ENCODE results near the gene FAM200C. TPM values are rescaled to one million over a fixed set of nuclear protein-coding genes. Genes with fewer than 3 reads are reported as not detected.

The FAM200C gene
- polyA plus RNA-seq, 1 donor (not counting 4 experiments of a cell fraction or from before 2014, with no cell fraction given), result 1.7 TPM

GRCh38 chr5:160347448-160347847 lies 52.4 kb downstream of the FAM200C start:
- H3K79me2 ChIP-seq (ENCODE audit: control insufficient read depth, insufficient read depth, low read length), result no peaks in the 10 kb centered on the region
- no peaks in the 10 kb centered on the region for H3K9me1 ChIP-seq (ENCODE audit: control insufficient read depth, extremely low read depth, insufficient read depth, low read length)
- no peak overlapping the region for H3K9ac ChIP-seq (ENCODE audit: control insufficient read depth, extremely low read depth, insufficient read depth, low read length)
- no peak overlapping the region for H2AFZ ChIP-seq (ENCODE audit: control insufficient read depth, low read length)
- no peaks in the 10 kb centered on the region for H3K9me3 ChIP-seq (ENCODE audit: control insufficient read depth, low read depth, low read length)
- DNase-seq (ENCODE audit: low read depth, low spot score), result no peak
- H3K27ac ChIP-seq (ENCODE audit: control insufficient read depth, insufficient read depth, low read length), result no peak overlapping the region
- no peaks in the 10 kb centered on the region for H3K36me3 ChIP-seq (ENCODE audit: control insufficient read depth in 2 of 2, extremely low read depth in 1 of 2, insufficient read depth in 2 of 2, low read length in 2 of 2)
- no peaks in the 10 kb centered on the region for H4K20me1 ChIP-seq (ENCODE audit: control insufficient read depth, extremely low read depth, insufficient read depth, low read length)
- H3K4me1 ChIP-seq (ENCODE audit: control insufficient read depth, extremely low read depth, insufficient read depth, low read length), result peaks cover under 1% of the 10 kb centered on the region
- H3K4me2 ChIP-seq (ENCODE audit: control insufficient read depth, extremely low read depth, insufficient read depth, low read depth, low read length), result no peak overlapping the region
- no peaks in the 10 kb centered on the region for H3K27me3 ChIP-seq (ENCODE audit: control insufficient read depth, extremely low read depth, insufficient read depth, low read length)
- FAIRE-seq, result no peak
- no peak overlapping the region for H3K4me3 ChIP-seq (ENCODE audit: control insufficient read depth in 2 of 3, extremely low read depth in 1 of 3, insufficient read depth in 2 of 3, low read depth in 1 of 3, low read length in 3 of 3)
- TF ChIP-seq CTCF (optimal IDR thresholded peaks at IDR 0.05 in 1 of 3, IDR thresholded peaks at IDR 0.05 in 1 of 3, conservative IDR thresholded peaks at IDR 0.05 in 1 of 3; ENCODE audit: extremely low read depth in 1 of 3, insufficient read depth in 2 of 3, low read length in 3 of 3) (no peak), EZH2 (IDR thresholded peaks at IDR 0.05; ENCODE audit: low read length) (no peak)
- dilution Hi-C loops (cut with MboI; ENCODE audit: extremely low pct_ligation_motif_present, low sequenced_read_pairs), result no loop called here

Other genes with a start within 250 kb of the FAM200C start
- 0.25 to 1.7 TPM in 2 of 3 replicates, not detected in the other for gene FABP6, start 170.5 kb downstream of the FAM200C start, polyA plus RNA-seq
- 1.6 to 4.2 TPM (median 2.1 TPM) in 3 replicates for gene CCNJL, start 87.5 kb downstream of the FAM200C start, polyA plus RNA-seq
- gene C1QTNF2, start 29.4 kb downstream of the FAM200C start, polyA plus RNA-seq, result 0.03 to 0.07 TPM (median 0.05 TPM) in 3 replicates
- 18.0 to 29.7 TPM (median 24.0 TPM) in 3 replicates for gene SLU7, start 19.0 kb upstream of the FAM200C start, polyA plus RNA-seq
- 49.0 to 237 TPM (median 112 TPM) in 3 replicates for gene PTTG1, start 21.8 kb upstream of the FAM200C start, polyA plus RNA-seq

Measured in keratinocyte (primary cell).